ENCODE data around the gene PHF23.

Gene PHF23

GRCh38 chr17:7252176-7253043 lies 13.2 kb upstream of the PHF23 start, which contains the start of gene ELP5:
Gene ELP5 (plus strand): TSS chr17:7252215. CDS start chr17:7252551, 336 bp downstream.
- H3K4me3 ChIP-seq (ENCODE audit: low read depth, low read length): peak within 1 kb of the TSS; percentile 93
- peak; percentile 92 for DNase-seq (ENCODE audit: low read depth)
- TF ChIP-seq MYC (IDR thresholded peaks at IDR 0.05; ENCODE audit: low read depth, low read length): peak; percentile 30
- TF ChIP-seq POLR2A (IDR thresholded peaks at IDR 0.05; ENCODE audit: extremely low read depth, insufficient read length): peak; percentile 42
- TF ChIP-seq, protein P1, sequence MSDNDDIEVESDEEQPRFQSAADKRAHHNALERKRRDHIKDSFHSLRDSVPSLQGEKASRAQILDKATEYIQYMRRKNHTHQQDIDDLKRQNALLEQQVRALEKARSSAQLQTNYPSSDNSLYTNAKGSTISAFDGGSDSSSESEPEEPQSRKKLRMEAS (IDR thresholded peaks at IDR 0.05; ENCODE audit: low read depth, low read length): peak; percentile 58; the same call in 1 of the 2 replicates
- no peak for TF ChIP-seq CTCF (IDR thresholded peaks at IDR 0.05; ENCODE audit: low read depth, low read length)

DNA sequence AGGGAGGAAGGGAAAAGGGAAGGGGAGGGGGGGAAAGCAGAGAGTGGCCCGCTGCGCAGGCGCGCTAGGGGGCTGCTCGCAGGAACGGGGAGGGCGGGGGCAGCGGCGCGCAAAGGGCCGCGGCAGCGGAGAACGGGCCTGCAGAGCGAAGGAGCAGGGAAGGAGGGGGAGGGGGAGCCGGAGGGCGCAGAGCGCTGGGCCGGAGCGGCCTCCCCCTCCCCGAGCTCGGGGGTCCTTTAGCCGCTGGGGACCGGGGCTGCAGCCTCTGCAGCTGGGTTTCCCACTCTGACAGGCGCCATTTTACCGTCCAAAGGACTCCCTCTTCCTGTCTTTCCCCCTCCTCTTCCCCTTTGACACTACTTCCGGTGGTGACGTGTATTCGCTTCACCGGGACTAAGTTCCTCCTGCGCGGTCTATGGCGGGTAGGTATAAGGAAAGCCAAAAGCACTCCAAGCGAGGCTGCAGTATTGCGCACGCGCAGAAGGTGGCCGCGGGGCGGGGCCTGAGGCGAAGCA lies 12.5 kb upstream of the PHF23 start, which contains the start of gene CTDNEP1:
Gene CTDNEP1, minus strand, starts transcription at position 74 of the 515 bp plus-strand sequence. CDS start 438 bp downstream, outside the sequence.
- TF ChIP-seq CTCF (IDR thresholded peaks at IDR 0.05; ENCODE audit: low read depth, low read length) (no peak), POLR2A (IDR thresholded peaks at IDR 0.05; ENCODE audit: extremely low read depth, insufficient read length) (no peak), MYC (IDR thresholded peaks at IDR 0.05; ENCODE audit: low read depth, low read length) (peak; percentile 61; the same call in 1 of the 2 replicates)
- TF ChIP-seq, protein P1 (IDR thresholded peaks at IDR 0.05; ENCODE audit: low read depth, low read length): peak; percentile 55
- peak; percentile 96 for DNase-seq (ENCODE audit: low read depth)
- H3K4me3 ChIP-seq (ENCODE audit: low read depth, low read length): peak within 1 kb of the TSS; percentile 93

DNA sequence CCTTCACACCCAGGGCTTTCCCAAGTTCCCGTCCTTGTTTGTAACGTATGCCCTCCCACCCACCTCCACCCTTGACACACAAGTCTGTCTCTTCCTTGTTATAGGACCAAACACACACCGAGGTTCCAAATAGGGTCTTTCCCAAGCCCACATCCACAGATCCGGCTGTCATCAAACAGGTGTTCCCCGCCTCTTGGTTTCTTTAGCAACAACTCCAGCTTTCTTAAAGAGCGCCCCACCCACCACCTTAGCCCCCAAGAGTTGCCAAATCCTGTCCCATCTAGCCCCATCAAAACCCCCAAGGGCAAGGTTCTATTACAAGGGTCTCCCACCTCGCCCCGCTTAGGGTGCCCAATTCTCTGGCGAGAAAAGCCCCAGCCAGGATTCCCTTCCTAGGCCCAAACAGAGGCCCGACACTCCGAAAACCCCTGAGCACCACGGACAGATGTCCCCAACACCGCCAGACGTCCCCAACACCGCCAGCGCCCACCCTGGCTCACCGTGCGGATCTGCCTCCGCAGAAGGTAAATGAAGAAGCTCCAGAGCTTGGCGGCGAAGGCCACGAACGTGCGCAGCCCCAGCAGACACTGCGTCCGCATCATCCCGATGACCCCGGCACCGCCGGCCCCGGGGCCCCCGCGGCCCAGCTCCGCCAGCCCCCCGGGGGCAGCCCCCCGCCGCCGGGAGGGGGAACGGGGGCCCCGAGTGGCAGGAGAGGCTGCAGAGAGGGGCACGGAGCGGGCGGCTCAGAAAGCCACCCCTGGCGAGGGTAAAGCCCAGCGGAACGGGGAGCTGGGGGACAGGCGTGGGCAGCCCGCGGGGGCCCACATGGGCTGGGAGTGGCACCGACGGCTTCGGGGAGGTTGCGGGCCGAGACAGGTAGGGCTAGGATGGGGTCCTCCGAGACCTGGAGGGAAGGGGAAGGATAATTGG lies 11.7 kb upstream of the PHF23 start:
- TF ChIP-seq MYC (IDR thresholded peaks at IDR 0.05; ENCODE audit: low read depth, low read length) (no peak), CTCF (IDR thresholded peaks at IDR 0.05; ENCODE audit: low read depth, low read length) (no peak), POLR2A (IDR thresholded peaks at IDR 0.05; ENCODE audit: extremely low read depth, insufficient read length) (no peak)
- TF ChIP-seq, protein P1 (IDR thresholded peaks at IDR 0.05; ENCODE audit: low read depth, low read length): no peak
- peak; percentile 26 for DNase-seq (ENCODE audit: low read depth)
- peak overlapping the region; percentile 87 for H3K4me3 ChIP-seq (ENCODE audit: low read depth, low read length)

DNA sequence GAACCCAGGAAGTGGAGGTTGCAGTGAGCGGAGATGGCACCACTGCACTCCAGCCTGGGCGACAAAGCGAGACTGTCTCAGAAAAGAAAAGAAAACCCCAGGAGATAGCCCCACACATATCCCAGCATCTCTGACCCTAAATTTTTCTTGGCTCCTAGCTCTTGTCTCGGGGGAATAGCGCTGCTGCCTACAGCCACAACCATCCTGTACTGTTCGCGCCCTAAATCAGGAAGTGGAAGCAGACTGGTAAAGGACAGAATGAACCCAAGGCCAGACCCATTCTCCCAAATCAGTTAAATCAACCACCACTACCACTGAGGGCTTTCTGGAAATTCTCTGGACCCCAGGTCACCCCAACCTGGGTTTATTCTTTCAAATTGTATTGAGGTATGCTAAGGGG lies 10.6 kb upstream of the PHF23 start:
- TF ChIP-seq, protein P1 (IDR thresholded peaks at IDR 0.05; ENCODE audit: low read depth, low read length): no peak
- TF ChIP-seq POLR2A (IDR thresholded peaks at IDR 0.05; ENCODE audit: extremely low read depth, insufficient read length) (no peak), MYC (IDR thresholded peaks at IDR 0.05; ENCODE audit: low read depth, low read length) (no peak), CTCF (IDR thresholded peaks at IDR 0.05; ENCODE audit: low read depth, low read length) (no peak)
- peak overlapping the region; percentile 87 for H3K4me3 ChIP-seq (ENCODE audit: low read depth, low read length)
- DNase-seq (ENCODE audit: low read depth): peak; percentile 72

DNA sequence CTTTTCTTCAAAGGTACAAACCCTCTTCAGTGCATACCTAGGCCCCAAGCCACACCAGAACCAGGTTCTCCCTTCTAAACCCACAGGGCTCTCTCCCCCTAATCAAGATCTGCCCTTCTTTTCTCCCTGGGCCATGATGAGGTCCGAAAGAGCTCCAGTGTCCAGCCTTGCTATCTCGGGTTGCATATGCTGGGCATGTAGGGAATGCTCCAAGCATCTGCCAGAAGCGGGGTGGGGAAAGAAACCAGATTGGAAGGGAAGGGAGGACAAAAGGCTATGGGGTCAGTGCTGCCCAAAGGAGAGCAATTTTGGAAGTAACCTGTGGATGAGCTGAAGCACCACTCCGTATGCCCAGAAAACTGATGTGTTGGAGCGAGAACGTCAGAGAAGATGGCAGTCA lies 10.0 kb upstream of the PHF23 start:
- H3K4me3 ChIP-seq (ENCODE audit: low read depth, low read length): peak overlapping the region; percentile 87
- TF ChIP-seq, protein P1 (IDR thresholded peaks at IDR 0.05; ENCODE audit: low read depth, low read length): no peak
- no peak for DNase-seq (ENCODE audit: low read depth)

All from NB4 (cell line).